HCT116 (cell line): Measurements from ENCODE around the gene DDN. TPM values are rescaled to one million over a fixed set of nuclear protein-coding genes. Genes with fewer than 3 reads are reported as not detected.

Experiments used
- ATAC-seq: fragments of 200-7000 bp; cut with Tn5 transposase; 2 replicates; pipeline ENCODE4 v1.9.1; 2020; ENCODE audit warnings: mild to moderate bottlenecking, moderate library complexity
- BruUV-seq: library from RNA; stranded (reverse); fragments of 400-500 nt; replicated peaks from 2 replicates; lab custom pipeline; 2021; lab: Mats Ljungman, UMichigan
- CTCF ChIA-PET: fragments of 300-600 bp; sonication (Branson Sonifier 250); formaldehyde crosslinking; loops from one replicate; lab custom pipeline; 2021; ENCODE audit warnings: antibody characterized with exemption; lab: Charles Lee
- POLR2A ChIA-PET: fragments of 300-600, 350-600 bp; sonication (Branson Sonifier 250); formaldehyde crosslinking; loops from one replicate; lab custom pipeline; 2021; ENCODE audit warnings: antibody characterized with exemption; lab: Charles Lee
- RAD21 ChIA-PET, 2 experiments: fragments of 300-600 bp; sonication (Branson Sonifier 250); formaldehyde crosslinking; loops; one replicate each; lab custom pipeline; 2023; ENCODE audit warnings: low total read pairs in 2 of 2; ENCODE audit not compliant: uncharacterized antibody in 2 of 2, unreplicated experiment in 2 of 2, low non-redundant PET in 1 of 2; lab: Charles Lee
- DNase-seq: peaks from one replicate; pipeline ENCODE4 v3.0.0-alpha.2; 2010; ENCODE audit warnings: low read depth, low spot score
- H2AFZ ChIP-seq: fragments of 200-600 bp; shearing (Covaris generic), sonication (generic); 2 replicates; pipeline ENCODE4 v1.6.1; 2017; ENCODE audit warnings: low read depth, mixed run types, mixed read lengths, antibody characterized with exemption, low read length; ENCODE audit not compliant: poor library complexity, severe bottlenecking
- H3K27ac ChIP-seq: 2 replicates; pipeline ENCODE4 v1.5.1; 2012; ENCODE audit warnings: low read depth, low read length
- H3K27me3 ChIP-seq: fragments of 200-600 bp; sonication (generic); 2 replicates; pipeline ENCODE4 v1.6.1; 2016; ENCODE audit warnings: mixed run types, low read length, mixed read lengths; ENCODE audit not compliant: insufficient read depth
- H3K36me3 ChIP-seq, 2 experiments: fragments of 200-500 bp in 1 of 2; fragments of 200-600 bp in 1 of 2; sonication (Bioruptor generic) in 1 of 2; sonication (generic) in 1 of 2; 2 replicates each; pipeline versions ENCODE4 v1.5.1 to v1.6.1; 2014 to 2016; ENCODE audit warnings: low read length in 2 of 2, inconsistent platforms in 1 of 2, mixed read lengths in 1 of 2, mixed run types in 1 of 2; ENCODE audit not compliant: insufficient read depth in 2 of 2, control insufficient read depth in 1 of 2
- H3K4me1 ChIP-seq, 2 experiments: fragments of 200-600 bp in 1 of 2; sonication (generic) in 1 of 2; 2 replicates each; pipeline versions ENCODE4 v1.5.1 to v1.6.1; 2012 to 2017; ENCODE audit warnings: low read length in 2 of 2, inconsistent platforms in 1 of 2, mild to moderate bottlenecking in 1 of 2, mixed read lengths in 1 of 2, mixed run types in 1 of 2, moderate library complexity in 1 of 2; ENCODE audit not compliant: insufficient read depth in 2 of 2, control insufficient read depth in 1 of 2
- H3K4me2 ChIP-seq: fragments of 200-600 bp; sonication (generic); 2 replicates; pipeline ENCODE4 v1.6.1; 2017; ENCODE audit warnings: mixed run types, low read length, mixed read lengths
- H3K4me3 ChIP-seq, 2 experiments: fragments of 200-600 bp in 1 of 2; sonication (generic) in 1 of 2; replicated peaks in 1 of 2; 2 replicates each; pipeline ENCODE4 v1.5.1; 2011 to 2016; ENCODE audit warnings: low read length in 2 of 2, control low read depth in 1 of 2, low read depth in 1 of 2, mild to moderate bottlenecking in 1 of 2, mixed read lengths in 1 of 2, mixed run types in 1 of 2
- H3K79me2 ChIP-seq: fragments of 200-600 bp; sonication (generic); 2 replicates; pipeline ENCODE4 v1.6.1; 2017; ENCODE audit warnings: mild to moderate bottlenecking, mixed run types, low read length, moderate library complexity, mixed read lengths; ENCODE audit not compliant: insufficient read depth
- H3K9ac ChIP-seq: fragments of 200-600 bp; sonication (generic); 2 replicates; pipeline ENCODE4 v1.6.1; 2016; ENCODE audit warnings: low read length, mixed read lengths
- H3K9me2 ChIP-seq: fragments of 200-600 bp; sonication (generic), shearing (Covaris generic); 2 replicates; pipeline ENCODE4 v1.6.1; 2017; ENCODE audit warnings: mixed run types, mild to moderate bottlenecking, moderate library complexity; ENCODE audit not compliant: insufficient read depth
- H3K9me3 ChIP-seq, 2 experiments: fragments of 200-500 bp in 1 of 2; fragments of 200-600 bp in 1 of 2; sonication (Bioruptor generic) in 1 of 2; sonication (generic) in 1 of 2; 2 replicates each; pipeline ENCODE4 v1.6.1; 2014 to 2017; ENCODE audit warnings: low read length in 2 of 2, mixed read lengths in 2 of 2, inconsistent platforms in 1 of 2, low read depth in 1 of 2, mild to moderate bottlenecking in 1 of 2, mixed run types in 1 of 2, moderate library complexity in 1 of 2; ENCODE audit not compliant: control insufficient read depth in 1 of 2, insufficient read depth in 1 of 2
- H4K20me1 ChIP-seq: fragments of 200-600 bp; sonication (generic), shearing (Covaris generic); 2 replicates; pipeline ENCODE4 v1.6.1; 2017; ENCODE audit warnings: mixed run types, mild to moderate bottlenecking, moderate library complexity; ENCODE audit not compliant: insufficient read depth
- ATF3 ChIP-seq: IDR thresholded peaks from 2 replicates; pipeline ENCODE4 v1.6.1; 2012
- CBX3 ChIP-seq: IDR thresholded peaks from 2 replicates; pipeline ENCODE4 v1.6.1; 2012; ENCODE audit warnings: low read depth
- CEBPB ChIP-seq: IDR thresholded peaks from 2 replicates; pipeline ENCODE4 v1.6.1; 2012; ENCODE audit warnings: low read depth
- CTCF ChIP-seq, 3 experiments: fragments of 200-600 bp in 1 of 3; sonication (generic) in 1 of 3; IDR thresholded peaks in 2 of 3; conservative IDR thresholded peaks in 1 of 3; 2 replicates each; pipeline ENCODE4 v1.5.1; 2012 to 2017; ENCODE audit warnings: low read depth in 2 of 3, low read length in 2 of 3, antibody characterized with exemption in 1 of 3, borderline replicate concordance in 1 of 3, control low read depth in 1 of 3, mild to moderate bottlenecking in 1 of 3, mixed read lengths in 1 of 3, mixed run types in 1 of 3, moderate library complexity in 1 of 3; ENCODE audit not compliant: insufficient read depth in 1 of 3
- ELF1 ChIP-seq: IDR thresholded peaks from 2 replicates; pipeline ENCODE4 v1.6.1; 2012; ENCODE audit warnings: low read depth, borderline replicate concordance
- EZH2 ChIP-seq: fragments of 200-600 bp; sonication (generic); IDR thresholded peaks from 2 replicates; pipeline ENCODE4 v1.6.1; 2017; ENCODE audit warnings: antibody characterized with exemption, mixed run types
- EZH2phosphoT487 ChIP-seq: fragments of 200-600 bp; IDR thresholded peaks from 2 replicates; pipeline ENCODE4 v1.6.1; 2018; ENCODE audit warnings: antibody characterized with exemption, borderline replicate concordance
- MAX ChIP-seq: IDR thresholded peaks from 2 replicates; pipeline ENCODE4 v1.6.1; 2012
- POLR2A ChIP-seq: IDR thresholded peaks from 2 replicates; pipeline ENCODE4 v1.7.0; 2011; ENCODE audit warnings: borderline replicate concordance; ENCODE audit not compliant: insufficient read depth, insufficient read length; ENCODE audit errors: extremely low read depth
- REST ChIP-seq: IDR thresholded peaks from 2 replicates; pipeline ENCODE4 v1.6.1; 2012; ENCODE audit warnings: low read depth
- SIN3A ChIP-seq: IDR thresholded peaks from 2 replicates; pipeline ENCODE4 v1.6.1; 2012; ENCODE audit warnings: low read depth
- SRF ChIP-seq: IDR thresholded peaks from 2 replicates; pipeline ENCODE4 v1.6.1; 2012; ENCODE audit warnings: low read depth
- TCF7L2 ChIP-seq: IDR thresholded peaks from 2 replicates; pipeline ENCODE4 v1.7.0; 2011; ENCODE audit warnings: borderline replicate concordance, inconsistent platforms; ENCODE audit not compliant: insufficient read depth, insufficient read length; ENCODE audit errors: extremely low read depth
- YY1 ChIP-seq: IDR thresholded peaks from 2 replicates; pipeline ENCODE4 v1.6.1; 2011; ENCODE audit warnings: low read length, low read depth, moderate library complexity, mild to moderate bottlenecking; ENCODE audit not compliant: insufficient replicate concordance; ENCODE audit errors: extremely low read depth
- ZBTB33 ChIP-seq: IDR thresholded peaks from 2 replicates; pipeline ENCODE4 v1.6.1; 2011; ENCODE audit warnings: mild to moderate bottlenecking, low read length, moderate library complexity; ENCODE audit not compliant: insufficient replicate concordance; ENCODE audit errors: extremely low read depth
- ZFX ChIP-seq: fragments of 450-650 bp; IDR thresholded peaks from 2 replicates; pipeline ENCODE4 v1.6.1; 2017
- ZNF274 ChIP-seq: fragments of 200-500 bp; sonication (Bioruptor generic); IDR thresholded peaks from 2 replicates; pipeline ENCODE4 v1.6.1; 2014; ENCODE audit warnings: mild to moderate bottlenecking, low read depth, low read length, inconsistent platforms
- intact Hi-C: fragments of 100-400 bp; cut with micrococcal nuclease; formaldehyde crosslinking; loops from 2 replicates; pipeline ENCODE4 v1.10.0; 2022
- total RNA-seq: library from RNA; stranded (reverse); gene quantifications from one replicate; pipeline ENCODE4 v1.2.1, GENCODE V29; 2021; ENCODE audit not compliant: unreplicated experiment

DDN gene
- total RNA-seq, 1 experiment from 2014 or later, result 8.1 TPM

- Histone ChIP-seq H3K9me3 (no peaks in the 10 kb centered on the region), H3K36me3 (peaks cover 62 to 74% of the 10 kb centered on the region in 2 experiments; a peak in 3 of 4 replicates), H3K9ac (no peak overlapping the region), H4K20me1 (no peaks in the 10 kb centered on the region), H3K27ac (no peak overlapping the region), H3K4me3 (no peak overlapping the region), H3K4me2 (no peak overlapping the region), H3K4me1 (no peaks in the 10 kb centered on the region), H2AFZ (no peak overlapping the region), H3K9me2 (no peaks in the 10 kb centered on the region), H3K79me2 (peaks cover 4% of the 10 kb centered on the region; the same call in 1 of the 2 replicates), H3K27me3 (no peaks in the 10 kb centered on the region)
- no peak for TF ChIP-seq REST
- no peak for TF ChIP-seq ZBTB33
- TF ChIP-seq EZH2, result no peak
- no peak for TF ChIP-seq EZH2phosphoT487
- no peak for TF ChIP-seq CBX3
- no peak for TF ChIP-seq YY1
- no peak for TF ChIP-seq ATF3
- TF ChIP-seq ZNF274, result no peak
- TF ChIP-seq ELF1, result no peak
- TF ChIP-seq CEBPB, result no peak
- no peak for TF ChIP-seq SIN3A
- no peak for TF ChIP-seq TCF7L2
- no peak for TF ChIP-seq POLR2A
- TF ChIP-seq ZFX, result no peak
- no peak for TF ChIP-seq SRF
- TF ChIP-seq CTCF (IDR thresholded peaks at IDR 0.05 in 2 of 3, conservative IDR thresholded peaks at IDR 0.05 in 1 of 3; ENCODE audit: borderline replicate concordance in 1 of 3, insufficient read depth in 1 of 3, low read depth in 2 of 3, low read length in 2 of 3), result no peak
- no peak for TF ChIP-seq MAX
- ChIA-PET POLR2A (no interaction called here), RAD21 (no interaction called here), CTCF (interaction anchor here (1.1 to 2.1 kb wide), 3 partner anchors 11 to 25 kb away, joined by 3 to 16 read pairs (median 4); no protein-coding TSS in a partner anchor)
- no TSS peak for BruUV-seq
- intact Hi-C loops, result no loop called here
- DNase-seq (no peak), ATAC-seq (no peak)
Observed at GRCh38 chr12:49044660-49045059, 45.5 kb upstream of the DDN start.
